Upper lobe of left lung (tissue), 4 donors: Measurements from ENCODE around the gene GPER1.

ENCODE experiments used
- CTCF ChIP-seq, 6 experiments: fragments of 450-650 bp in 4 of 6; fragments of 200-600 bp in 2 of 6; sonication (generic) in 2 of 6; IDR thresholded peaks; one replicate each; pipeline ENCODE4 v1.5.1; 2016 to 2019; ENCODE audit warnings: antibody characterized with exemption in 6 of 6
- EP300 ChIP-seq, 4 donors: sonication (generic); formaldehyde crosslinking; IDR thresholded peaks; one replicate each; pipeline ENCODE4 v1.5.1; 2017; ENCODE audit warnings: antibody characterized with exemption in 4 of 4, control low read depth in 2 of 4
- POLR2A ChIP-seq, 4 donors: fragments of 450-650 bp; IDR thresholded peaks; one replicate each; pipeline ENCODE4 v1.5.1; 2016 to 2017; ENCODE audit warnings: antibody characterized with exemption in 4 of 4, mild to moderate bottlenecking in 2 of 4

GRCh38 chr7:1121476-1121875, 33.6 kb downstream of the GPER1 start:
- no peak for TF ChIP-seq CTCF (IDR thresholded peaks at IDR 0.05)
- TF ChIP-seq EP300 (IDR thresholded peaks at IDR 0.05) = no peak
- TF ChIP-seq POLR2A (IDR thresholded peaks at IDR 0.05) = no peak
